Measurements from ENCODE around the gene ANO2. TPM values are rescaled to one million over a fixed set of nuclear protein-coding genes. Genes with fewer than 3 reads are reported as not detected.

The ANO2 gene
- total RNA-seq, 2 donors from 2014 or later: 14.3 to 28.5 TPM

GRCh38 chr12:5861416-5861815 lies 83.6 kb downstream of the ANO2 start:
- no peak for DNase-seq
- H3K9me3 Mint-ChIP-seq: no peaks in the 10 kb centered on the region
- H3K36me3 Mint-ChIP-seq (ENCODE audit: low read depth): peaks cover 6% of the 10 kb centered on the region
- Histone ChIP-seq H3K4me1 (ENCODE audit: control insufficient read depth, insufficient read depth, low read length) (peaks cover 2% of the 10 kb centered on the region), H3K9me3 (ENCODE audit: control insufficient read depth, low read length) (no peaks in the 10 kb centered on the region), H3K9ac (ENCODE audit: extremely low read depth, low read length, poor library complexity, severe bottlenecking) (no peak overlapping the region), H3K27ac (ENCODE audit: low read depth, low read length) (no peak overlapping the region), H3K36me3 (ENCODE audit: control insufficient read depth, insufficient read depth, low read length) (no peaks in the 10 kb centered on the region), H3K27me3 (ENCODE audit: control insufficient read depth, insufficient read depth, low read length, poor library complexity, severe bottlenecking) (no peaks in the 10 kb centered on the region), H3K4me3 (ENCODE audit: low read length) (no peak overlapping the region)
- 91 to 97% methylated on average over 7 to 8 of the region's 10 CpGs for WGBS, 2 experiments (ENCODE audit: insufficient coverage in 1 of 2, insufficient read length in 1 of 2)
- TF ChIP-seq CTCF (conservative IDR thresholded peaks at IDR 0.05): no peak
- peaks cover 3% of the 10 kb centered on the region for H3K27me3 Mint-ChIP-seq (ENCODE audit: insufficient read depth)
- H3K4me3 Mint-ChIP-seq: no peak overlapping the region
- H3K27ac Mint-ChIP-seq: no peak overlapping the region
- H3K4me1 Mint-ChIP-seq: peaks cover 13% of the 10 kb centered on the region

- no peaks in the 10 kb centered on the region for H3K27me3 ChIP-seq (ENCODE audit: control insufficient read depth, insufficient read depth, low read length, poor library complexity, severe bottlenecking)
- H3K27me3 Mint-ChIP-seq (ENCODE audit: insufficient read depth): peaks cover 5% of the 10 kb centered on the region
- no peak for TF ChIP-seq CTCF (conservative IDR thresholded peaks at IDR 0.05)
- H3K36me3 ChIP-seq (ENCODE audit: control insufficient read depth, insufficient read depth, low read length): no peaks in the 10 kb centered on the region
- H3K4me1 ChIP-seq (ENCODE audit: control insufficient read depth, insufficient read depth, low read length): peaks cover 4% of the 10 kb centered on the region
- no peak overlapping the region for H3K27ac Mint-ChIP-seq
- DNase-seq: no peak
- WGBS, 2 experiments (ENCODE audit: insufficient coverage in 1 of 2, insufficient read length in 1 of 2): 11 to 12% methylated on average over 4 of the region's 4 CpGs
- H3K36me3 Mint-ChIP-seq (ENCODE audit: low read depth): peaks cover 39% of the 10 kb centered on the region
- H3K4me3 Mint-ChIP-seq: no peak overlapping the region
- H3K4me1 Mint-ChIP-seq: peaks cover 23% of the 10 kb centered on the region
- no peak overlapping the region for H3K9ac ChIP-seq (ENCODE audit: extremely low read depth, low read length, poor library complexity, severe bottlenecking)
- no peaks in the 10 kb centered on the region for H3K9me3 ChIP-seq (ENCODE audit: control insufficient read depth, low read length)
- no peak overlapping the region for H3K27ac ChIP-seq (ENCODE audit: low read depth, low read length)
- H3K9me3 Mint-ChIP-seq: no peaks in the 10 kb centered on the region
- H3K4me3 ChIP-seq (ENCODE audit: low read length): no peak overlapping the region
These were observed 88.4 kb downstream of the ANO2 start for GRCh38 chr12:5856692-5857091.

- Histone ChIP-seq H3K36me3 (ENCODE audit: control insufficient read depth, insufficient read depth, low read length) (no peaks in the 10 kb centered on the region), H3K9me3 (ENCODE audit: control insufficient read depth, low read length) (peaks cover 10% of the 10 kb centered on the region), H3K4me3 (ENCODE audit: low read length) (no peak overlapping the region), H3K27me3 (ENCODE audit: control insufficient read depth, insufficient read depth, low read length, poor library complexity, severe bottlenecking) (no peaks in the 10 kb centered on the region), H3K27ac (ENCODE audit: low read depth, low read length) (no peak overlapping the region), H3K4me1 (ENCODE audit: control insufficient read depth, insufficient read depth, low read length) (no peaks in the 10 kb centered on the region), H3K9ac (ENCODE audit: extremely low read depth, low read length, poor library complexity, severe bottlenecking) (no peak overlapping the region)
- Mint-ChIP-seq H3K4me3 (no peak overlapping the region), H3K27ac (no peak overlapping the region), H3K27me3 (ENCODE audit: insufficient read depth) (no peaks in the 10 kb centered on the region), H3K4me1 (no peaks in the 10 kb centered on the region), H3K36me3 (ENCODE audit: low read depth) (peaks cover 46% of the 10 kb centered on the region), H3K9me3 (peaks cover 6% of the 10 kb centered on the region)
- no peak for TF ChIP-seq CTCF (conservative IDR thresholded peaks at IDR 0.05)
- DNase-seq: no peak
- WGBS, 2 experiments (ENCODE audit: insufficient coverage in 1 of 2, insufficient read length in 1 of 2): 86 to 91% methylated on average over 1 of the region's 1 CpG
These were observed 98.1 kb downstream of the ANO2 start for GRCh38 chr12:5846950-5847349.

Data from endodermal cell (in vitro differentiated cells).